WERI-Rb-1 (cell line): ENCODE data around the gene FAM193A.
"Not testable (repeated sequence)": the region's sequence is repeated elsewhere in the genome, so short reads cannot be mapped to it uniquely, and the experiment has no call there.

ENCODE experiments used
- DNase-seq: peaks from one replicate; pipeline ENCODE4 v3.0.0-alpha.2; 2020
- H3K27ac ChIP-seq: fragments of 250-450 bp; sonication (Bioruptor Pico); 2 replicates; pipeline ENCODE4 v1.5.1; 2020; ENCODE audit warnings: mild to moderate bottlenecking, moderate library complexity
- H3K27me3 ChIP-seq: fragments of 250-450 bp; sonication (Bioruptor Pico); 2 replicates; pipeline ENCODE4 v1.5.1; 2021; ENCODE audit warnings: mild to moderate bottlenecking, low read depth, moderate library complexity; ENCODE audit not compliant: insufficient read depth, severe bottlenecking
- H3K36me3 ChIP-seq: fragments of 250-450 bp; sonication (Bioruptor Pico); 2 replicates; pipeline ENCODE4 v1.5.1; 2020; ENCODE audit warnings: mild to moderate bottlenecking, moderate library complexity
- H3K4me3 ChIP-seq: 2 replicates; pipeline ENCODE4 v1.5.1; 2011; ENCODE audit warnings: low read depth, mild to moderate bottlenecking, control low read depth, low read length
- H3K9me3 ChIP-seq: fragments of 250-450 bp; sonication (Bioruptor Pico); 2 replicates; pipeline ENCODE4 v1.5.1; 2021; ENCODE audit warnings: mild to moderate bottlenecking, moderate library complexity; ENCODE audit not compliant: severe bottlenecking
- TF ChIP-seq, protein P1 (sequence below): IDR thresholded peaks from 2 replicates; pipeline ENCODE4 v1.5.1; 2011; ENCODE audit warnings: low read depth, mild to moderate bottlenecking, control low read depth, inconsistent platforms, low read length

The FAM193A gene

GRCh38 chr4:2666722-2667247 lies 130.3 kb downstream of the FAM193A start:
- TF ChIP-seq, protein P1, sequence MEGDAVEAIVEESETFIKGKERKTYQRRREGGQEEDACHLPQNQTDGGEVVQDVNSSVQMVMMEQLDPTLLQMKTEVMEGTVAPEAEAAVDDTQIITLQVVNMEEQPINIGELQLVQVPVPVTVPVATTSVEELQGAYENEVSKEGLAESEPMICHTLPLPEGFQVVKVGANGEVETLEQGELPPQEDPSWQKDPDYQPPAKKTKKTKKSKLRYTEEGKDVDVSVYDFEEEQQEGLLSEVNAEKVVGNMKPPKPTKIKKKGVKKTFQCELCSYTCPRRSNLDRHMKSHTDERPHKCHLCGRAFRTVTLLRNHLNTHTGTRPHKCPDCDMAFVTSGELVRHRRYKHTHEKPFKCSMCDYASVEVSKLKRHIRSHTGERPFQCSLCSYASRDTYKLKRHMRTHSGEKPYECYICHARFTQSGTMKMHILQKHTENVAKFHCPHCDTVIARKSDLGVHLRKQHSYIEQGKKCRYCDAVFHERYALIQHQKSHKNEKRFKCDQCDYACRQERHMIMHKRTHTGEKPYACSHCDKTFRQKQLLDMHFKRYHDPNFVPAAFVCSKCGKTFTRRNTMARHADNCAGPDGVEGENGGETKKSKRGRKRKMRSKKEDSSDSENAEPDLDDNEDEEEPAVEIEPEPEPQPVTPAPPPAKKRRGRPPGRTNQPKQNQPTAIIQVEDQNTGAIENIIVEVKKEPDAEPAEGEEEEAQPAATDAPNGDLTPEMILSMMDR: no peak
- H3K27me3 ChIP-seq: no peaks in the 10 kb centered on the region
- peaks cover 72% of the 10 kb centered on the region for H3K36me3 ChIP-seq
- no peak for DNase-seq
- H3K9me3 ChIP-seq: no peaks in the 10 kb centered on the region
- no peak overlapping the region for H3K4me3 ChIP-seq
- no peak overlapping the region for H3K27ac ChIP-seq

GRCh38 chr4:2667428-2667827 lies 131.0 kb downstream of the FAM193A start:
- no peak overlapping the region for H3K4me3 ChIP-seq
- TF ChIP-seq, protein P1: no peak
- DNase-seq: no peak
- no peaks in the 10 kb centered on the region for H3K9me3 ChIP-seq
- H3K27me3 ChIP-seq: no peaks in the 10 kb centered on the region
- H3K36me3 ChIP-seq: peaks cover 79% of the 10 kb centered on the region
- no peak overlapping the region for H3K27ac ChIP-seq

DNA sequence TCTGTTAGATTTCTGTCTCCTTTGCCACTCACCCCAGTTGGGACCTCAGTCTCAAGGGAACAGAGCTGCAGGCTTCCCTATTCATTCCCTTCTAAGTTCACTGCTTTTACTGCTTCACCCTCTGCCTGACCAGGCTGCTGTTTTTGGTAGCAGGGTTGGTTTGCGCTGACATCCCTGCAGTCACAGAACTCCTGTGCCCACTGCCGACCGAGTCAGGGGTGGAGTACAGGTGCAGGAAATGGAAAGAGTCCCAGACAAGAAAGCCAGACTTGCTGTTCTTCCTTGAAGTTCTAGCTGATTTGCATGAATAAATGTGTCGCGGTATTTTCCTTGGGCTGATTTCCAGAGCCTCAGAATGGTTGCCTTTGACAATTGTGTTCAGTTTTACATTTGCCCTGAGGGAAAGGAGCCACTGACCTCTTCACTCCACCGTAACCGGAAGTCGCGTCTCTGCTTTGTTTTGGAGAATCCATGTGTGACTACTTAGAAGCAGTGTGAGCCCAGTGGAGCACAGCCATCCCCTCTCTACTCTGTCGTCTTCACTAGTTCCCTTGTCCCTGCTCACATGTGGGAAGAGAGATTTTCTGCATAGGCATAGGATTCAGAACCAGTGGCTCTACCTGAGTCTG lies 134.9 kb downstream of the FAM193A start:
- TF ChIP-seq, protein P1: no peak
- Histone ChIP-seq H3K27ac (no peak overlapping the region), H3K4me3 (no peak overlapping the region), H3K27me3 (no peaks in the 10 kb centered on the region), H3K36me3 (peaks cover 79% of the 10 kb centered on the region), H3K9me3 (no peaks in the 10 kb centered on the region)
- no peak for DNase-seq

DNA sequence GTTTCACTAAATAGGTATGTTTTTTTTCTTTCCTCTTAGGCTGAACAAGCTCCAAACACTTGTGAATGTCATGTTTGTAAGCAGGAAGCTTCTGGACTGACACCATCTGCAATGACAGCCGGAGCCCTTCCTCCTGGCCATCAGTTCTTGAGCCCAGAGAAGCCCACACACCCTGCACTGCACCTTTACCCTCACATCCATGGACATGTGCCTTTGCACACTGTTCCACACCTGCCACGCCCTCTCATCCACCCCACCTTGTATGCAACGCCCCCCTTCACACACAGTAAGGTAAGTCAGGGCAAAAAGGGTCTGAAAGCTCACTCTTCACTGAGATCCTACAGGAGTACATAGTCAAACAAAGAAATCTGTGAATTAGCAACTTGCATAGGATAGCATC lies 135.6 kb downstream of the FAM193A start:
- Histone ChIP-seq H3K27me3 (no peaks in the 10 kb centered on the region), H3K4me3 (no peak overlapping the region), H3K36me3 (peaks cover 82% of the 10 kb centered on the region), H3K9me3 (no peaks in the 10 kb centered on the region), H3K27ac (no peak overlapping the region)
- no peak for DNase-seq
- TF ChIP-seq, protein P1: no peak

GRCh38 chr4:2672700-2673099 lies 136.3 kb downstream of the FAM193A start:
- no peak for DNase-seq
- TF ChIP-seq, protein P1: no peak
- no peak overlapping the region for H3K27ac ChIP-seq

GRCh38 chr4:2673157-2673556 lies 136.7 kb downstream of the FAM193A start:
- H3K4me3 ChIP-seq: no peak overlapping the region
- no peak overlapping the region for H3K27ac ChIP-seq
- H3K9me3 ChIP-seq: no peaks in the 10 kb centered on the region
- DNase-seq: no peak
- H3K36me3 ChIP-seq: peaks cover 82% of the 10 kb centered on the region
- no peaks in the 10 kb centered on the region for H3K27me3 ChIP-seq
- TF ChIP-seq, protein P1: peak; percentile 42; the same call in 1 of the 2 replicates

More at GRCh38 chr4:2672700-2673099, 136.3 kb downstream of the FAM193A start:
- Histone ChIP-seq H3K4me3 (no peak overlapping the region), H3K27me3 (no peaks in the 10 kb centered on the region), H3K9me3 (no peaks in the 10 kb centered on the region), H3K36me3 (peaks cover 85% of the 10 kb centered on the region)

DNA sequence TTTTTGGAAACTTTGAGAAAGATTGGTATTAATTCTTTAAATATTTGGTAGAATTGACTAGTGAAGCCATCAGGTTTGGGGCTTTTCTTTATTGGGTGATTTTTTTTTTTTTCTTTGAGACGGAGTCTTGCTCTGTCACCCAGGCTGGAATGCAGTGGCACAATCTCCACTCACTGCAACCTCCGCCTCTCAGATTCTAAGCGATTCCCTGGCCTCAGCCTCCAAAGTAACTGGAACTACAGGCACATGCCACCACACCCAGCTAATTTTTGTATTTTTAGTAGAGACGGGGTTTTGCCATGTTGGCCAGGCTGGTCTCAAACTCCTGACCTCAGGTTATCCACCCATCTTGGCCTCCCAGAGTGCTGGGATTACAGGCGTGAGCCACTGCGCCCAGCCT lies 143.3 kb downstream of the FAM193A start:
- not testable (repeated sequence) for H3K9me3 ChIP-seq, DNase-seq, H3K27ac ChIP-seq, H3K27me3 ChIP-seq, H3K4me3 ChIP-seq
- H3K36me3 ChIP-seq: peaks cover 63% of the 10 kb centered on the region
